Prostate gland (tissue), 2 donors: ENCODE data around the gene ANP32D. TPM values are rescaled to one million over a fixed set of nuclear protein-coding genes. Genes with fewer than 3 reads are reported as not detected.
"Not testable (repeated sequence)": the region's sequence is repeated elsewhere in the genome, so short reads cannot be mapped to it uniquely, and the experiment has no call there.

Experiments used
- DNase-seq: peaks from one replicate; pipeline ENCODE4 v3.0.0-alpha.2; 2019; ENCODE audit warnings: low spot score
- H3K27ac ChIP-seq, 2 donors: fragments of 200-600 bp; sonication (generic); 2 replicates each; pipeline ENCODE4 v1.5.1; 2017 to 2019
- H3K27me3 ChIP-seq: fragments of 200-600 bp; sonication (generic); replicated peaks from 2 replicates; pipeline ENCODE4 v1.5.1; 2019; ENCODE audit not compliant: insufficient read depth
- H3K36me3 ChIP-seq, 2 donors: fragments of 200-600 bp; sonication (generic); 1 replicate in 1 of 2; 2 replicates in 1 of 2; pipeline versions ENCODE4 v1.5.1 to v1.8.1; 2017 to 2019
- H3K4me1 ChIP-seq: fragments of 200-600 bp; sonication (generic); replicated peaks from 2 replicates; pipeline ENCODE4 v1.5.1; 2019
- H3K4me3 ChIP-seq, 2 donors: fragments of 200-600 bp; sonication (generic); 2 replicates each; pipeline ENCODE4 v1.5.1; 2017 to 2019
- H3K9me3 ChIP-seq: fragments of 200-600 bp; sonication (generic); 2 replicates; pipeline ENCODE4 v1.5.1; 2017
- CTCF ChIP-seq, 4 experiments: fragments of 200-600 bp in 2 of 4; fragments of 450-650 bp in 2 of 4; sonication (generic) in 2 of 4; IDR thresholded peaks; 1 replicate in 3 of 4; 2 replicates in 1 of 4; pipeline ENCODE4 v1.5.1; 2016 to 2019; ENCODE audit warnings: antibody characterized with exemption in 4 of 4, mild to moderate bottlenecking in 2 of 4, moderate library complexity in 2 of 4
- POLR2A ChIP-seq: fragments of 450-650 bp; IDR thresholded peaks from one replicate; pipeline ENCODE4 v1.6.1; 2016; ENCODE audit warnings: antibody characterized with exemption, mild to moderate bottlenecking
- POLR2AphosphoS5 ChIP-seq: sonication (generic); formaldehyde crosslinking; IDR thresholded peaks from one replicate; pipeline ENCODE4 v1.6.1; 2017; ENCODE audit warnings: antibody characterized with exemption
- WGBS: methylation state at CpG from one replicate; pipeline ENCODE4 v1.1.5; 2018; 5-methylcytosine and 5-hydroxymethylcytosine counted together
- intact Hi-C: fragments of 100-400 bp; cut with DNase I; formaldehyde crosslinking; loops from one replicate; pipeline ENCODE4 v1.14.2; 2022
- total RNA-seq, 2 donors: library from RNA; depleted of rRNA; stranded (reverse); fragments of >200 nt; gene quantifications; one replicate each; pipeline ENCODE4 v1.1.0, GENCODE V29; 2016

ANP32D gene
- total RNA-seq, 2 donors from 2014 or later, result not detected

DNA sequence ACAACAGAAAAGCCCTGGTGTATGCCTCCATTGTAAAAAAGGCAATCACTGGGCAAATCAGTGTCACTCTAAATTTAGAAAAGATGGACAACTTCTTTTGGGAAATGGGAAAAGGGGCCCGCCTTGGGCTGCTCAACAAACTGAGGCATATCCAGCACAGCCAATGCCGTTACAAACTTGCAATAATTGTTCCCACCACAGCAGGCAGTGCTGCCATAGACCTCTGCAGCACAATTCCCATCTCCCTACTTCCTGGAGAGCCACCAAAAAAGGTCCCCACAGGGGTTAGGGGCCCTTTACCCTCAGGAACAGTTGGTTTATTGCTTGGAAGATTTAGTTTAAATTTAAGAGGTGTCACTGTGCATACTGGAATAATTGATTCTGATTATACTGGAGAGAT lies 36.6 kb downstream of the ANP32D start:
- TF ChIP-seq POLR2A (no peak), CTCF (IDR thresholded peaks at IDR 0.05) (no peak), POLR2AphosphoS5 (no peak)
- no peaks in the 10 kb centered on the region for H3K36me3 ChIP-seq
- intact Hi-C loops, result no loop called here
- no peak overlapping the region for H3K4me3 ChIP-seq
- no peaks in the 10 kb centered on the region for H3K4me1 ChIP-seq
- no peak for DNase-seq
- 83% methylated on average over 2 of the region's 2 CpGs for WGBS
- H3K27me3 ChIP-seq, result no peaks in the 10 kb centered on the region
- no peaks in the 10 kb centered on the region for H3K9me3 ChIP-seq
- H3K27ac ChIP-seq, result no peak overlapping the region

DNA sequence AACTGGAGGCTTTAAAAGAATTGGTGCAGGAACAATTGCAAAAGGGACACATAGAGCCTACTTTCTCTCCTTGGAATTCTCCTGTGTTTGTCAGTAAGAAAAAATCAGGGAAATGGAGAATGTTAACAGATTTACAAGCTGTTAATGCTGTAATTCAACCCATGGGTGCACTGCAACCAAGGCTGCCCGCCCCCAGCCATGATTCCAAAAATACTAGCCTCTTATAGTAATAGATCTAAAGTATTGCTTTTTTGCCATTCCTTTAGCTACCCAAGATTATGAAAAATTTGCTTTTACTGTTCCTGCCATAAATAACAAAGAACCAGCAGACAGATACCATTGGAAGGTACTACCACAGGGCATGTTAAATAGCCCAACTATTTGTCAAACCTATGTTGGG lies 37.8 kb downstream of the ANP32D start:
- WGBS, result 7% methylated on average over 1 of the region's 1 CpG
- TF ChIP-seq POLR2A, result no peak
- TF ChIP-seq POLR2AphosphoS5, result no peak
- TF ChIP-seq CTCF (IDR thresholded peaks at IDR 0.05), result no peak
- intact Hi-C loops, result no loop called here

GRCh38 chr12:48512855-48513254 lies 40.5 kb downstream of the ANP32D start:
- TF ChIP-seq POLR2A (no peak), CTCF (IDR thresholded peaks at IDR 0.05) (no peak)
- 84% methylated on average over 2 of the region's 2 CpGs for WGBS
- intact Hi-C loops, result no loop called here

More for the DNA sequence above, 37.8 kb downstream of the ANP32D start:
- no peak for DNase-seq
- no peaks in the 10 kb centered on the region for H3K4me1 ChIP-seq
- H3K27me3 ChIP-seq, result no peaks in the 10 kb centered on the region
- H3K9me3 ChIP-seq, result no peaks in the 10 kb centered on the region
- H3K27ac ChIP-seq, result no peak overlapping the region
- no peak overlapping the region for H3K4me3 ChIP-seq
- no peaks in the 10 kb centered on the region for H3K36me3 ChIP-seq

DNA sequence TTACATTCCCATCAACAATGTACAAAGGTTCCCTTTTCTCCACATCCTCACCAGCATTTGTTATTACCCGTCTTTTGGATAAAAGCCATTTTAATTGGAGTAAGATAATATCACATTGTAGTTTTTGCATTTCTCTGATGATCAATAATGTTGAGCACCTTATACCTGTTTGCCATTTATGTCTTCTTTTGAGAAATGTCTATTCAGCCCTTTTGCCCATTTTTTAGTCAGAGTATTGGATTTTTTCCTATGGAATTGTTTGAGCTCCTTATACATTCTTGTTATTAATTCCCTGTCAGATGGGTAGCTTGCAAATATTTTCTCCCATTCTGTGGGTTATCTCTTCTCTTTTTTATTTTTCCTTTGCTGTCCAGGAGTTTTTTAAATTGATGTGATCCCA lies 42.4 kb downstream of the ANP32D start:
- intact Hi-C loops, result no loop called here
- Histone ChIP-seq H3K36me3 (no peaks in the 10 kb centered on the region), H3K27ac (no peak overlapping the region), H3K27me3 (no peaks in the 10 kb centered on the region), H3K4me3 (no peak overlapping the region), H3K4me1 (no peaks in the 10 kb centered on the region), H3K9me3 (no peaks in the 10 kb centered on the region)
- no peak for TF ChIP-seq POLR2A
- no peak for TF ChIP-seq CTCF (IDR thresholded peaks at IDR 0.05)
- no peak for TF ChIP-seq POLR2AphosphoS5
- 75% methylated on average over 1 of the region's 1 CpG for WGBS
- DNase-seq, result no peak

More at GRCh38 chr12:48512855-48513254, 40.5 kb downstream of the ANP32D start:
- no peak overlapping the region for H3K27ac ChIP-seq
- no peaks in the 10 kb centered on the region for H3K4me1 ChIP-seq
- no peak for DNase-seq
- H3K36me3 ChIP-seq, result no peaks in the 10 kb centered on the region
- no peaks in the 10 kb centered on the region for H3K27me3 ChIP-seq
- no peaks in the 10 kb centered on the region for H3K9me3 ChIP-seq
- no peak overlapping the region for H3K4me3 ChIP-seq

DNA sequence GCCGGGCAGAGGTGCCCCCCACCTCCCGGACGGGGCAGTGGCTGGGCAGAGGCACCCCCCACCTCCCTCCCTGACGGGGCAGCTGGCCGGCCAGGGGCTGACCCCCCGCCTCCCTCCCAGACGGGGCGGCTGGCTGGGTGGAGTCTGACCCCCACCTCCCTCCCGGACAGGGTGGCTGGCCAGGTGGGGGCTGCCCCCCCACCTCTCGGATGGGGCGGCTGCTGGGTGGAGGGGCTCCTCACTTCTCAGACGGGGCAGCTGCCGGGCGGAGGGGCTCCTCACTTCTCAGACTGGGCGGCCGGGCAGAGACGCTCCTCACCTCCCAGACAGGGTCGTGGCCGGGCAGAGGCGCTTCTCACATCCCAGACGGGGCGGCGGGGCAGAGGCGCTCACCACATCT lies 48.0 kb downstream of the ANP32D start:
- H3K4me3 ChIP-seq, DNase-seq, H3K4me1 ChIP-seq, intact Hi-C loops, H3K27ac ChIP-seq, H3K36me3 ChIP-seq, H3K27me3 ChIP-seq, H3K9me3 ChIP-seq: not testable (repeated sequence)
- WGBS, result 90% methylated on average over 18 of the region's 24 CpGs

Other genes with a start within 250 kb of the ANP32D start
- gene ZNF641, start 121.6 kb upstream of the ANP32D start, total RNA-seq, result 10 to 100 TPM; 21.7 to 39.7 TPM
- 1 to 10 TPM in 1 of 2 donors, not detected in 1; 6.0 TPM for gene C12orf54, start 9.9 kb downstream of the ANP32D start, total RNA-seq
- not detected for gene OR8S1, start 53.1 kb downstream of the ANP32D start, total RNA-seq
- gene LALBA, start 97.5 kb downstream of the ANP32D start, total RNA-seq, result 1 to 10 TPM in 1 of 2 donors, not detected in 1; 1.6 TPM
- 10 to 100 TPM; 53.1 to 53.2 TPM for gene KANSL2, start 209.7 kb downstream of the ANP32D start, total RNA-seq
- gene CCNT1, start 244.1 kb downstream of the ANP32D start, total RNA-seq, result 10 to 100 TPM; 33.0 to 33.8 TPM